DND-41 (cell line): ENCODE measurements around the gene DPYSL3.

Source experiments
- ATAC-seq: fragments of 200-7000 bp; cut with Tn5 transposase; 3 replicates; pipeline ENCODE4 v1.9.1; 2021; ENCODE audit warnings: low read depth; ENCODE audit not compliant: insufficient read depth
- DNase-seq: peaks from one replicate; pipeline ENCODE4 v3.0.0-alpha.2; 2020
- H2AFZ ChIP-seq: 2 replicates; pipeline ENCODE4 v1.6.0; 2012; ENCODE audit warnings: low read depth, low read length
- H3K27ac ChIP-seq: 2 replicates; pipeline ENCODE4 v1.5.1; 2012; ENCODE audit warnings: low read length, inconsistent platforms
- H3K27me3 ChIP-seq: fragments of 200-600 bp; sonication (generic); 2 replicates; pipeline ENCODE4 v1.6.0; 2012; ENCODE audit warnings: low read length, mild to moderate bottlenecking, inconsistent platforms; ENCODE audit not compliant: insufficient read depth, poor library complexity
- H3K36me3 ChIP-seq: 2 replicates; pipeline ENCODE4 v1.5.1; 2012; ENCODE audit warnings: low read length, inconsistent platforms; ENCODE audit not compliant: insufficient read depth
- H3K4me1 ChIP-seq: 2 replicates; pipeline ENCODE4 v1.5.1; 2012; ENCODE audit warnings: mild to moderate bottlenecking, low read length; ENCODE audit not compliant: insufficient read depth
- H3K4me2 ChIP-seq: 2 replicates; pipeline ENCODE4 v1.6.0; 2012; ENCODE audit warnings: mild to moderate bottlenecking, moderate library complexity, low read length, inconsistent platforms; ENCODE audit not compliant: insufficient read depth
- H3K4me3 ChIP-seq, 2 experiments: fragments of 200-600 bp in 1 of 2; shearing (Covaris generic) in 1 of 2; 2 replicates each; pipeline ENCODE4 v1.5.1; 2012 to 2016; ENCODE audit warnings: inconsistent platforms in 2 of 2, low read length in 2 of 2, mild to moderate bottlenecking in 2 of 2, low read depth in 1 of 2, moderate library complexity in 1 of 2
- H3K79me2 ChIP-seq: 2 replicates; pipeline ENCODE4 v1.6.0; 2012; ENCODE audit warnings: low read length, inconsistent platforms; ENCODE audit not compliant: insufficient read depth
- H3K9ac ChIP-seq: 2 replicates; pipeline ENCODE4 v1.6.0; 2012; ENCODE audit warnings: low read depth, mild to moderate bottlenecking, inconsistent platforms, low read length, moderate library complexity
- H3K9me3 ChIP-seq: 2 replicates; pipeline ENCODE4 v1.5.1; 2012; ENCODE audit warnings: low read length, moderate library complexity, mild to moderate bottlenecking, inconsistent platforms; ENCODE audit not compliant: insufficient read depth, severe bottlenecking
- H4K20me1 ChIP-seq: 2 replicates; pipeline ENCODE4 v1.6.0; 2012; ENCODE audit warnings: low read length; ENCODE audit not compliant: insufficient read depth
- CTCF ChIP-seq: IDR thresholded peaks from 2 replicates; pipeline ENCODE4 v1.5.1; 2012; ENCODE audit warnings: borderline replicate concordance, low read length, moderate library complexity, mild to moderate bottlenecking; ENCODE audit not compliant: poor library complexity, severe bottlenecking; ENCODE audit errors: extremely low read depth
- EZH2 ChIP-seq: IDR thresholded peaks from 3 replicates; pipeline ENCODE4 v1.6.1; 2012; ENCODE audit warnings: borderline replicate concordance, low read depth, mild to moderate bottlenecking, moderate library complexity, low read length, inconsistent platforms; ENCODE audit not compliant: severe bottlenecking

The DPYSL3 gene

GRCh38 chr5:147551677-147552076 lies 41.8 kb upstream of the DPYSL3 start:
- no peak for TF ChIP-seq EZH2
- TF ChIP-seq CTCF: no peak
- Histone ChIP-seq H2AFZ (no peak overlapping the region), H4K20me1 (no peaks in the 10 kb centered on the region), H3K9me3 (no peaks in the 10 kb centered on the region), H3K4me1 (no peaks in the 10 kb centered on the region), H3K27me3 (no peaks in the 10 kb centered on the region), H3K79me2 (no peaks in the 10 kb centered on the region), H3K27ac (no peak overlapping the region), H3K4me3 (no peak overlapping the region), H3K4me2 (no peak overlapping the region), H3K36me3 (no peaks in the 10 kb centered on the region), H3K9ac (no peak overlapping the region)
- ATAC-seq (no peak), DNase-seq (no peak)

GRCh38 chr5:147547730-147548129 lies 37.9 kb upstream of the DPYSL3 start:
- Histone ChIP-seq H3K36me3 (no peaks in the 10 kb centered on the region), H3K4me1 (no peaks in the 10 kb centered on the region), H3K9me3 (no peaks in the 10 kb centered on the region), H3K79me2 (no peaks in the 10 kb centered on the region), H3K27me3 (no peaks in the 10 kb centered on the region), H3K4me2 (no peak overlapping the region), H3K9ac (no peak overlapping the region), H2AFZ (no peak overlapping the region), H3K27ac (no peak overlapping the region), H3K4me3 (no peak overlapping the region), H4K20me1 (no peaks in the 10 kb centered on the region)
- no peak for TF ChIP-seq CTCF
- TF ChIP-seq EZH2: no peak
- DNase-seq (no peak), ATAC-seq (no peak)

GRCh38 chr5:147544556-147544955 lies 34.7 kb upstream of the DPYSL3 start:
- H2AFZ ChIP-seq: no peak overlapping the region
- DNase-seq: no peak
- ATAC-seq: no peak
- no peaks in the 10 kb centered on the region for H3K9me3 ChIP-seq
- no peak overlapping the region for H3K9ac ChIP-seq
- H3K36me3 ChIP-seq: no peaks in the 10 kb centered on the region
- no peaks in the 10 kb centered on the region for H3K79me2 ChIP-seq
- H3K4me2 ChIP-seq: no peak overlapping the region
- no peaks in the 10 kb centered on the region for H3K4me1 ChIP-seq
- H3K27me3 ChIP-seq: no peaks in the 10 kb centered on the region
- H4K20me1 ChIP-seq: no peaks in the 10 kb centered on the region
- TF ChIP-seq EZH2 (no peak), CTCF (no peak)
- no peak overlapping the region for H3K27ac ChIP-seq
- H3K4me3 ChIP-seq: no peak overlapping the region

GRCh38 chr5:147539053-147539452 lies 29.2 kb upstream of the DPYSL3 start:
- no peaks in the 10 kb centered on the region for H4K20me1 ChIP-seq
- ATAC-seq: no peak
- H3K4me2 ChIP-seq: no peak overlapping the region
- H3K4me1 ChIP-seq: no peaks in the 10 kb centered on the region
- no peaks in the 10 kb centered on the region for H3K27me3 ChIP-seq
- H3K36me3 ChIP-seq: no peaks in the 10 kb centered on the region
- H3K9ac ChIP-seq: no peak overlapping the region
- TF ChIP-seq CTCF (no peak), EZH2 (no peak)
- DNase-seq: no peak
- H3K79me2 ChIP-seq: no peaks in the 10 kb centered on the region
- H3K27ac ChIP-seq: no peak overlapping the region
- H3K9me3 ChIP-seq: no peaks in the 10 kb centered on the region
- H2AFZ ChIP-seq: no peak overlapping the region
- H3K4me3 ChIP-seq: no peak overlapping the region
